Middle frontal gyrus (tissue), 1 donor: Measurements from ENCODE around the gene PRMT7.

Experiments
- DNase-seq: peaks from one replicate; pipeline ENCODE4 v3.0.0-alpha.2; 2015; ENCODE audit warnings: low spot score; ENCODE audit errors: extremely low spot score

The PRMT7 gene, protein sequence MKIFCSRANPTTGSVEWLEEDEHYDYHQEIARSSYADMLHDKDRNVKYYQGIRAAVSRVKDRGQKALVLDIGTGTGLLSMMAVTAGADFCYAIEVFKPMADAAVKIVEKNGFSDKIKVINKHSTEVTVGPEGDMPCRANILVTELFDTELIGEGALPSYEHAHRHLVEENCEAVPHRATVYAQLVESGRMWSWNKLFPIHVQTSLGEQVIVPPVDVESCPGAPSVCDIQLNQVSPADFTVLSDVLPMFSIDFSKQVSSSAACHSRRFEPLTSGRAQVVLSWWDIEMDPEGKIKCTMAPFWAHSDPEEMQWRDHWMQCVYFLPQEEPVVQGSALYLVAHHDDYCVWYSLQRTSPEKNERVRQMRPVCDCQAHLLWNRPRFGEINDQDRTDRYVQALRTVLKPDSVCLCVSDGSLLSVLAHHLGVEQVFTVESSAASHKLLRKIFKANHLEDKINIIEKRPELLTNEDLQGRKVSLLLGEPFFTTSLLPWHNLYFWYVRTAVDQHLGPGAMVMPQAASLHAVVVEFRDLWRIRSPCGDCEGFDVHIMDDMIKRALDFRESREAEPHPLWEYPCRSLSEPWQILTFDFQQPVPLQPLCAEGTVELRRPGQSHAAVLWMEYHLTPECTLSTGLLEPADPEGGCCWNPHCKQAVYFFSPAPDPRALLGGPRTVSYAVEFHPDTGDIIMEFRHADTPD

GRCh38 chr16:68310774-68311511 is at the start of gene PRMT7, which contains the start of gene SLC7A6OS:
PRMT7 (plus strand) TSS chr16:68311019; CDS start chr16:68315980, 4,961 bp downstream.
SLC7A6OS (minus strand) TSS chr16:68310946; CDS start chr16:68310926, 20 bp downstream.
- peak; percentile 92 for DNase-seq

- DNase-seq = no peak
These were observed 47.2 kb upstream of the PRMT7 start for GRCh38 chr16:68263559-68264127.

DNA sequence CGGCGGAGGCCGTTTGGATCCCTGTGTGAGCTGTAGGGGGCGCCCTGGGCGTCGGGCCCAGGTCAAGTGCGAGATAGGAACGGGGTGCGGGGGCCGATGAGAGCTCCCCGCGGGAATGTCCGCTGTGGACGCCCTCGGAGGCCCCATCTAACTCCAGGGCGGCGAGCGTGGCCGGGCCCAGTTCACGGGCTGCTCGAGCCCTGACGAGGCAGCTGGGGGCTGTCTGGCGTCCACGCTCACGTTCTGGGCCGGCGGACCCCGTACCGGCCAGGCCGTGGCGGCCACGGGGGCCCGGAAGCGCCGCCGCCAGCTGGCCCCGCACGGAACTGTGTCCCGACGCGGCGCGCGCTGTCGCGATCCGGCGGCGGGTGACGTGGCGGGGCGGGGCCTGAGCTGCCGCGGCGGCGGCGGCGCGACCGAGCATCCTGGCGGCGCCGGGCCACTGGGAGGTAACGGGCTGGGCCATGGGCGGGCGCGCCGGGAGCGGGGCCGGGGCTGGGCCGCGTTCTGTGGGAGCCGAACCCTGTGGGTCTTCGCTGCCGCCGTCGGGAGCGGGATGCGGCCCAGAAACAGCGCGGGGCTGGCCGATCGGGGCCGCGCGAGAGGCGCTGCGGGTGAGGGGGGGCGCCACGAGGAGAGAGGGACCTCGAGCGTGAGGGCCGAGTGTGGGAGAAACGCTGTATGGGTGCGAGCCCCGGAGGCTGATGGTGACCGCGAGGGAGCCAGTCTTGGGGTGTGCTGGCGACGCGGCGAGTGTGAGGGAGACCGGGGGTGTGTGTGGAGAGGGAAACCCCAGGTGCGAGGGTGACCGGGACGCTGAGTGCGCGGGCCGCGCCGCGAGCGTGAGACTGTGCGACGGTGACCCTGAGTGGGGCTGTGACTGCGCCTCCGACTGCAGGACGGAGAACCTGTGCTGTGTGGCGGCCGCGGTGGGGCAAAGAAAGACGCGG is 46.4 kb upstream of the PRMT7 start, which contains the start of gene SLC7A6:
Gene SLC7A6, plus strand, starts transcription at position 399 of the 950 bp plus-strand sequence. CDS start 10,201 bp downstream, outside the sequence.
- DNase-seq = peak; percentile 52

- no peak for DNase-seq
These were observed 45.5 kb upstream of the PRMT7 start for GRCh38 chr16:68265078-68265920.

DNA sequence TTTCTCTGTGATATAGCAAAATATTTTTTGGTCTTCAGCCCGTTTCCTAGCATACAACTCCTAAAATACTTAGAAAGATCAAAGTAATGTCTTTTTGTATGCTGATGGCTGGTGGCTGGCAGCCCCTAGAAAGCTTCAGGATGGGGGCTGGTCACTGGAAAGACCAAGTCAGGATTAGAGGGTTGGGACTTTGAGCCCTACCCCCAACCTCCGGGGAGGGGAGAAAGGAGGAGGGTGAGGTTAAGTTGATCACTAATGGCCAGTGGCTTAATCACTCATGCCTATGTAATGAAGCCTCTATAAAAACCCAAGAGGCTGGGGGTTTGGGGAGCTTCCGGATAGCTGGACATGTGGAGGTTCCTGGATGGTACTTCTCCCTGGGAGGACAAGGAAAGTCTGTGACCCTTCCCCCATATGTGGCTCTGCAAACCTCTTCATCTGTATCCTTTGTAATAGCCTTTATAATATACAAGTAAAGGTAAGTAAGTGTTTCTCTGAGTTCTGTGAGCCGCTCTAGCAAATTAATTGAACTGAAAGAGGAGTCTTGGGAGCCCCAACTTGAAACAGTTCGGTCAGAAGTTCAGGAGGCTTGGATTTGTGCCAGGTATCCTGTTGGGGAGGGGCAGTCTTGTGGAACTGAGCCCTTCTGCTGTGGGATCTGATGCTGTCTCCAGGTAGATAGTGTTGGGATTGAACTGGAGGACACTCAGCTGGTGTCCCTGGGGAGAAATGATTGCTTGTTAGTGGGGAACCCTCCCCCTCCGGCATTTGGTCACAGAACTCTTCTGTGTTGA is 43.0 kb upstream of the PRMT7 start:
- no peak for DNase-seq

- DNase-seq = no peak
These were observed 41.0 kb upstream of the PRMT7 start for GRCh38 chr16:68269793-68270192.

- no peak for DNase-seq
These were observed 40.5 kb upstream of the PRMT7 start for GRCh38 chr16:68270353-68270752.

GRCh38 chr16:68272507-68273209 is 38.2 kb upstream of the PRMT7 start:
- DNase-seq = no peak

- DNase-seq = no peak
These were observed 37.4 kb upstream of the PRMT7 start for GRCh38 chr16:68273459-68273858.

- no peak for DNase-seq
These were observed 36.9 kb upstream of the PRMT7 start for GRCh38 chr16:68273896-68274295.

- no peak for DNase-seq
These were observed 36.4 kb upstream of the PRMT7 start for GRCh38 chr16:68274441-68274840.

- DNase-seq = no peak
These were observed 35.1 kb upstream of the PRMT7 start for GRCh38 chr16:68275611-68276191.

DNA sequence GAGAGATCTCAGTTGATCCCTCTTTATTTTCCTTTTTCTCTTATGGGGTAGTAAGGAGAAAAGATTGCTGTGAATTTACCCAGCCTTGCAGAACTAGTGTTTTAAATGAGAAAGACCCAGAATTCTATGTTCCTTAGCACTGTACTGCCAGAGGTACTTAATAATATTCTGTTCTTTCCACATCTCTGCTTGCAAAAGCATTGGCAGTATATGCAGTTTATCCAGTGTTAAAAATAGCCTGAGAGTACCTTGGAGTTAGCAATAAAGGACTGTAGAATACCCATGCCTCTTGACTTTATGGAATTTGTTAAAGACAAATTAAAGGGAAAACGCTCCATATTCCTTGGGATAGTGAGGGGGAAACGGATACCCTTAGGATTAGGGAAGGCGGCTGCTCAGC is 34.6 kb upstream of the PRMT7 start:
- no peak for DNase-seq

GRCh38 chr16:68279726-68280558 is 30.9 kb upstream of the PRMT7 start:
- no peak for DNase-seq

- no peak for DNase-seq
These were observed 29.3 kb upstream of the PRMT7 start for GRCh38 chr16:68281368-68282063.

GRCh38 chr16:68282064-68282452 is 28.8 kb upstream of the PRMT7 start:
- no peak for DNase-seq
